ENCODE data around the gene PLAC8. TPM values are rescaled to one million over a fixed set of nuclear protein-coding genes. Genes with fewer than 3 reads are reported as not detected.

Gene PLAC8
- total and polyA plus RNA-seq, 2 of the 8 experiments (the other 6 are each of a cell fraction or from before 2014, with no cell fraction given) = 0.98 to 1.1 TPM

DNA sequence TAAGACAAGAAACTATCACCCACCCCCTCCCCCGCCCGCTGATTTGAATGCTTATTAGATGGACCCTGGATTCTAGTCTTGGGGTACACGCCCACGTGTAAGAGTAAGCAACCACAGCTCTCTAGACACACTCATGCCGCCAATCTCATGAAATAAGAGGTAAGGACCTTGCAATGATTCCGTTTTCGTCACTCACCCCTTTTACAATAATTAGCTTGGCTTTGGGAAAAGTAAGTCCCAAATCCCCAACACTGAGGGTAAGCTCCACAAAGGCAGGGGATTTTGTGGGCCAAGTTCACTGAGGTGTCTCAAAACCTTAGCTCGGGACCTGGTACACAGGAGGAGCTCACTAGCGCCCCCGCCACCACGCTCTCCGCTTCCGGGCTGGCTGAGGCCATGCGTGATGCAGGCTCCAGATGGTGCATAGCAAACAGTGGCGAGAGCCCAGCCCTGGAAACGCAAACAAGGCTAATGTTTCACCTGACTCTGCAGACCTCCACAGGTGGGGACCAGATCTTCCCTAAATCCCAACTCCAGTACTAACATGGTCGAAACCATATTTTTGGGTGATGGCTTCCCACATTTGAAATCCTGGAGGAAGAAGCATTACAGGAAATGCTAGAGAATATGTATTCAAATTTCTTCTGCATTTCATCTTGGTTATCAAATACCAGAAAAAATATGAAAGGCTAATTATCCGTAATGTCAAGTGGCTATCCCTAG lies 4.1 kb downstream of the PLAC8 start (continued):
- TF ChIP-seq SAP30 (IDR thresholded peaks at IDR 0.05; ENCODE audit: insufficient read depth, insufficient replicate concordance, low read length) = no peak
- TF ChIP-seq CEBPB (IDR thresholded peaks at IDR 0.05; ENCODE audit: low read depth, low read length) = 0 out of 2 replicates have a peak, but pooled peaks have one; percentile 19
- 0 out of 2 replicates have a peak, but pooled peaks have one; percentile 47 for TF ChIP-seq PHF8 (conservative IDR thresholded peaks at IDR 0.05; ENCODE audit: low read depth, low read length)
- peak; percentile 49; the same call in 1 of the 2 replicates for TF ChIP-seq YY1 (IDR thresholded peaks at IDR 0.05; ENCODE audit: low read depth, low read length)
- TF ChIP-seq NANOG (IDR thresholded peaks at IDR 0.05; ENCODE audit: insufficient read depth, low read depth, low read length, poor library complexity, severe bottlenecking) = no peak
- TF ChIP-seq E2F6 (IDR thresholded peaks at IDR 0.05) = no peak
- TF ChIP-seq POLR2AphosphoS5 (IDR thresholded peaks at IDR 0.05; ENCODE audit: low read depth, low read length) = peak; percentile 37; the same call in 1 of the 2 replicates
- peak; percentile 53 to 82 (median 74); a peak in 3 of 4 replicates for TF ChIP-seq CTCF (IDR thresholded peaks at IDR 0.05; ENCODE audit: control extremely low read depth in 1 of 3, insufficient read depth in 1 of 3, low read depth in 1 of 3, low read length in 3 of 3)
- TF ChIP-seq SIRT6 (IDR thresholded peaks at IDR 0.05; ENCODE audit: low read length) = no peak
- TF ChIP-seq MAX (IDR thresholded peaks at IDR 0.05) = peak; percentile 94
- TF ChIP-seq KDM1A (IDR thresholded peaks at IDR 0.05; ENCODE audit: borderline replicate concordance, low read length) = no peak
- no peak for TF ChIP-seq CBX8 (IDR thresholded peaks at IDR 0.05; ENCODE audit: borderline replicate concordance, low read depth, low read length)
